HepG2 (cell line): ENCODE results near the gene THSD4. TPM values are rescaled to one million over a fixed set of nuclear protein-coding genes. Genes with fewer than 3 reads are reported as not detected.

Source experiments
- ATAC-seq: fragments of 200-7000 bp; cut with Tn5 transposase; 3 replicates; pipeline ENCODE4 v1.9.1; 2020; ENCODE audit warnings: mild to moderate bottlenecking, moderate library complexity
- BruUV-seq: library from RNA; stranded (reverse); fragments of 400-500 nt; replicated peaks from 2 replicates; lab custom pipeline; 2021; lab: Mats Ljungman, UMichigan
- CTCF ChIA-PET: fragments of 300-600 bp; formaldehyde crosslinking; extraction: SDS; loops from one replicate; lab custom pipeline; 2021; ENCODE audit warnings: low total read pairs, inconsistent platforms, low intra/inter-chr PET ratio; lab: Yijun Ruan, JAX
- POLR2A ChIA-PET: fragments of 350-600 bp; sonication (Branson Sonifier 250); formaldehyde crosslinking; loops from one replicate; lab custom pipeline; 2020; ENCODE audit warnings: antibody characterized with exemption, inconsistent platforms; lab: Yijun Ruan, JAX
- DNase-seq: peaks from one replicate; pipeline ENCODE4 v3.0.0-alpha.2; 2015; ENCODE audit warnings: low spot score
- FAIRE-seq: peaks from 3 replicates; lab custom pipeline; 2011; peaks lifted over from hg19 to GRCh38; lab: Jason Lieb, UNC
- H2AFZ ChIP-seq: one replicate; pipeline ENCODE4 v1.6.1; 2011; ENCODE audit warnings: low read length, inconsistent platforms
- H3K27ac ChIP-seq: fragments of 300-600 bp; 3 replicates; pipeline ENCODE4 v1.8.0; 2011; ENCODE audit warnings: mixed run types, mild to moderate bottlenecking, mixed read lengths, low read length, inconsistent platforms; ENCODE audit not compliant: insufficient read depth; ENCODE audit errors: extremely low read length
- H3K27me3 ChIP-seq, 2 experiments: fragments of 200-600 bp in 1 of 2; 2 replicates in 1 of 2; 3 replicates in 1 of 2; pipeline versions ENCODE4 v1.6.0 to v1.8.0; 2011; ENCODE audit warnings: low read length in 2 of 2, mild to moderate bottlenecking in 2 of 2, moderate library complexity in 2 of 2, inconsistent platforms in 1 of 2; ENCODE audit not compliant: insufficient read depth in 2 of 2, control insufficient read depth in 1 of 2
- H3K36me3 ChIP-seq, 2 experiments: fragments of 200-600 bp in 1 of 2; replicated peaks in 1 of 2; 2 replicates in 1 of 2; 3 replicates in 1 of 2; pipeline versions ENCODE4 v1.5.1 to v1.8.0; 2011; ENCODE audit warnings: low read length in 2 of 2, inconsistent platforms in 1 of 2; ENCODE audit not compliant: insufficient read depth in 2 of 2, control insufficient read depth in 1 of 2
- H3K4me1 ChIP-seq: 2 replicates; pipeline ENCODE4 v1.5.1; 2012; ENCODE audit warnings: low read length, inconsistent platforms; ENCODE audit not compliant: insufficient read depth
- H3K4me2 ChIP-seq: 2 replicates; pipeline ENCODE4 v1.6.0; 2011; ENCODE audit warnings: low read depth, low read length, inconsistent platforms
- H3K4me3 ChIP-seq, 3 experiments: fragments of 200-600 bp in 1 of 3; sonication (generic), shearing (Covaris generic) in 1 of 3; replicated peaks in 1 of 3; 2 replicates each; pipeline ENCODE4 v1.5.1; 2011 to 2016; ENCODE audit warnings: low read length in 3 of 3, inconsistent platforms in 2 of 3, low read depth in 2 of 3, mild to moderate bottlenecking in 2 of 3, control low read depth in 1 of 3, mixed read lengths in 1 of 3; ENCODE audit not compliant: insufficient read depth in 1 of 3
- H3K79me2 ChIP-seq: one replicate; pipeline ENCODE4 v1.6.1; 2011; ENCODE audit warnings: low read length, inconsistent platforms; ENCODE audit not compliant: insufficient read depth
- H3K9ac ChIP-seq: 2 replicates; pipeline ENCODE4 v1.6.0; 2011; ENCODE audit warnings: mild to moderate bottlenecking, low read depth, low read length, inconsistent platforms; ENCODE audit not compliant: insufficient read depth
- H3K9me3 ChIP-seq: 2 replicates; pipeline ENCODE4 v1.5.1; 2012; ENCODE audit warnings: mild to moderate bottlenecking, low read length
- H4K20me1 ChIP-seq: 2 replicates; pipeline ENCODE4 v1.6.0; 2011; ENCODE audit warnings: inconsistent platforms, mild to moderate bottlenecking, low read length, moderate library complexity; ENCODE audit not compliant: insufficient read depth
- ARNTL ChIP-seq: sonication (generic); formaldehyde crosslinking; IDR thresholded peaks from 2 replicates; pipeline ENCODE4 v1.4.0; 2020; ENCODE audit warnings: mild to moderate bottlenecking, missing genetic modification reagents
- HNRNPLL ChIP-seq: fragments of 200-400 bp; formaldehyde crosslinking; IDR thresholded peaks from 2 replicates; pipeline ENCODE4 v1.6.1; 2017; ENCODE audit warnings: mild to moderate bottlenecking, low read depth, low read length; ENCODE audit not compliant: poor library complexity, severe bottlenecking
- HOXA3 ChIP-seq: sonication (generic); formaldehyde crosslinking; IDR thresholded peaks from 2 replicates; pipeline ENCODE4 v1.5.0; 2020; ENCODE audit warnings: missing genetic modification reagents
- MAZ ChIP-seq, 2 experiments: sonication (generic) in 1 of 2; formaldehyde crosslinking in 1 of 2; IDR thresholded peaks; 2 replicates each; pipeline versions ENCODE4 v1.5.0 to v1.6.1; 2012 to 2020; ENCODE audit warnings: low read depth in 2 of 2, mild to moderate bottlenecking in 2 of 2, borderline replicate concordance in 1 of 2, improper control_type of control experiment in 1 of 2, low read length in 1 of 2, missing genetic modification reagents in 1 of 2, moderate library complexity in 1 of 2
- NR1H2 ChIP-seq: sonication (generic); formaldehyde crosslinking; IDR thresholded peaks from 2 replicates; pipeline ENCODE4 v1.8.1; 2022; ENCODE audit warnings: low read depth, missing genetic modification reagents, borderline replicate concordance
- PRDM15 ChIP-seq: sonication (generic); formaldehyde crosslinking; IDR thresholded peaks from 2 replicates; pipeline ENCODE4 v1.4.0; 2020; ENCODE audit warnings: missing genetic modification reagents
- SMARCC2 ChIP-seq: fragments of 450-650 bp; IDR thresholded peaks from 2 replicates; pipeline ENCODE4 v1.6.1; 2017; ENCODE audit warnings: antibody characterized with exemption, mild to moderate bottlenecking
- ZNF12 ChIP-seq: sonication (generic); formaldehyde crosslinking; IDR thresholded peaks from 2 replicates; pipeline ENCODE4 v1.5.0; 2020; ENCODE audit warnings: missing genetic modification reagents
- ZNF138 ChIP-seq: sonication (generic); formaldehyde crosslinking; IDR thresholded peaks from 2 replicates; pipeline ENCODE4 v1.5.0; 2020; ENCODE audit warnings: mild to moderate bottlenecking, low read depth, missing genetic modification reagents
- ZNF629 ChIP-seq: sonication (generic); formaldehyde crosslinking; conservative IDR thresholded peaks from 2 replicates; pipeline ENCODE4 v1.5.0; 2020; ENCODE audit warnings: missing genetic modification reagents
- ZSCAN20 ChIP-seq: sonication (generic); formaldehyde crosslinking; IDR thresholded peaks from 2 replicates; pipeline ENCODE4 v1.4.0; 2020; ENCODE audit warnings: missing genetic modification reagents, mild to moderate bottlenecking, borderline replicate concordance
- ZZZ3 ChIP-seq: sonication (generic); formaldehyde crosslinking; IDR thresholded peaks from 2 replicates; pipeline ENCODE4 v1.4.0; 2020; ENCODE audit warnings: missing genetic modification reagents, mild to moderate bottlenecking, borderline replicate concordance
- WGBS: methylation state at CpG from one replicate; pipeline ENCODE4 v1.1.6; 2017; ENCODE audit warnings: low lambda C conversion rate; 5-methylcytosine and 5-hydroxymethylcytosine counted together
- in situ Hi-C: cut with HindIII; loops from 2 replicates; pipeline ENCODE4 v1.10.0; 2017; ENCODE audit warnings: low pct_unique_long_range_greater_than_20kb; ENCODE audit not compliant: extremely low pct_ligation_motif_present
- intact Hi-C: fragments of 100-400 bp; cut with micrococcal nuclease; formaldehyde crosslinking; loops from one replicate; pipeline ENCODE4 v1.10.0; 2022; ENCODE audit not compliant: unreplicated experiment
- polyA plus RNA-seq, 8 experiments: library from polyadenylated mRNA; depleted of rRNA in 3 of 8; stranded (reverse) in 7 of 8; unstranded in 1 of 8; fragments of >200 nt; fragmentation: Illumina TruSeq in 4 of 8; extraction: Trizol in 4 of 8; gene quantifications; 2 replicates each; pipeline versions ENCODE4 v1.2.1 to v1.2.3, GENCODE V29; 2011 to 2016; ENCODE audit warnings: low read depth in 4 of 8, missing spikeins in 1 of 8, mixed read lengths in 1 of 8; ENCODE audit not compliant: insufficient read depth in 1 of 8
- total RNA-seq, 5 experiments: library from RNA; depleted of rRNA; stranded (reverse); fragments of >200 nt; fragmentation: Illumina TruSeq; extraction: Trizol; gene quantifications; 2 replicates each; pipeline ENCODE4 v1.2.3, GENCODE V29; 2016; ENCODE audit warnings: low read depth in 1 of 5
- TF ChIP-seq, protein P1 (sequence below): IDR thresholded peaks from 2 replicates; pipeline ENCODE4 v1.6.1; 2016; ENCODE audit warnings: missing biosample characterization, missing genetic modification reagents, low read depth
- TF ChIP-seq, protein P2 (sequence below): sonication (generic); formaldehyde crosslinking; IDR thresholded peaks from 2 replicates; pipeline ENCODE4 v1.4.0; 2020; ENCODE audit warnings: mild to moderate bottlenecking, missing genetic modification reagents

The THSD4 gene
- total and polyA plus RNA-seq, 2 of the 13 experiments (the other 11 are each of a cell fraction or from before 2014, with no cell fraction given): 0.07 to 0.21 TPM

GRCh38 chr15:71128939-71129562 lies 13.8 kb downstream of the THSD4 start (continued):
- TF ChIP-seq PRDM15: no peak

GRCh38 chr15:71129669-71130068 lies 14.4 kb downstream of the THSD4 start:
- intact Hi-C loops (no loop called here), in situ Hi-C loops (no loop called here)
- Histone ChIP-seq H3K27ac (no peak overlapping the region), H4K20me1 (no peaks in the 10 kb centered on the region), H3K4me1 (no peaks in the 10 kb centered on the region), H3K4me2 (no peak overlapping the region), H3K9ac (no peak overlapping the region), H3K27me3 (0 out of 5 replicates have a peak, but pooled peaks cover 0 to 1% of the 10 kb centered on the region in 2 experiments), H3K9me3 (no peaks in the 10 kb centered on the region), H3K4me3 (no peak overlapping the region), H3K36me3 (no peaks in the 10 kb centered on the region), H3K79me2 (no peaks in the 10 kb centered on the region), H2AFZ (no peak overlapping the region)
- CTCF ChIA-PET: no interaction called here
- POLR2A ChIA-PET: no interaction called here
- WGBS: 35% methylated on average over 6 of the region's 6 CpGs
- no TSS peak for BruUV-seq
- ATAC-seq: no peak
- no peak for DNase-seq
- no peak for FAIRE-seq
- TF ChIP-seq MAZ (IDR thresholded peaks at IDR 0.05; ENCODE audit: borderline replicate concordance, low read depth, low read length) (no peak), MAZ (CRISPR knock-in tag; IDR thresholded peaks at IDR 0.05; ENCODE audit: low read depth) (no peak), ZNF138 (CRISPR knock-in tag) (no peak), NR1H2 (CRISPR knock-in tag) (no peak), ZSCAN20 (CRISPR knock-in tag) (no peak), ZNF629 (no peak), ARNTL (no peak), HOXA3 (CRISPR knock-in tag) (no peak), ZZZ3 (no peak), HNRNPLL (no peak), ZNF12 (CRISPR knock-in tag) (no peak), SMARCC2 (no peak)
- TF ChIP-seq, protein P1, sequence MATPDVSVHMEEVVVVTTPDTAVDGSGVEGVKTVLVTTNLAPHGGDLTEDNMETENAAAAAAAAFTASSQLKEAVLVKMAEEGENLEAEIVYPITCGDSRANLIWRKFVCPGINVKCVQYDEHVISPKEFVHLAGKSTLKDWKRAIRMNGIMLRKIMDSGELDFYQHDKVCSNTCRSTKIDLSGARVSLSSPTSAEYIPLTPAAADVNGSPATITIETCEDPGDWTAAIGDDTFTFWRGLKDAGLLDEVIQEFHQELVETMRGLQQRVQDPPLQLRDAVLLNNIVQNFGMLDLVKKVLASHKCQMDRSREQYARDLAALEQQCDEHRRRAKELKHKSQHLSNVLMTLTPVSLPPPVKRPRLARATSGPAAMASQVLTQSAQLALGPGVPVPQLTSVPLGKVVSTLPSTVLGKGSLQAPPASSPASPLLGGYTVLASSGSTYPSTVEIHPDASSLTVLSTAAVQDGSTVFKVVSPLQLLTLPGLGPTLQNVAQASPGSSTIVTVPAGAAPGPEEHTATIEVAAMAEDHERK (CRISPR knock-in tag): no peak
- TF ChIP-seq, protein P2, sequence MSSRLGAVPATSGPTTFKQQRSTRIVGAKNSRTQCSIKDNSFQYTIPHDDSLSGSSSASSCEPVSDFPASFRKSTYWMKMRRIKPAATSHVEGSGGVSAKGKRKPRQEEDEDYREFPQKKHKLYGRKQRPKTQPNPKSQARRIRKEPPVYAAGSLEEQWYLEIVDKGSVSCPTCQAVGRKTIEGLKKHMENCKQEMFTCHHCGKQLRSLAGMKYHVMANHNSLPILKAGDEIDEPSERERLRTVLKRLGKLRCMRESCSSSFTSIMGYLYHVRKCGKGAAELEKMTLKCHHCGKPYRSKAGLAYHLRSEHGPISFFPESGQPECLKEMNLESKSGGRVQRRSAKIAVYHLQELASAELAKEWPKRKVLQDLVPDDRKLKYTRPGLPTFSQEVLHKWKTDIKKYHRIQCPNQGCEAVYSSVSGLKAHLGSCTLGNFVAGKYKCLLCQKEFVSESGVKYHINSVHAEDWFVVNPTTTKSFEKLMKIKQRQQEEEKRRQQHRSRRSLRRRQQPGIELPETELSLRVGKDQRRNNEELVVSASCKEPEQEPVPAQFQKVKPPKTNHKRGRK (CRISPR knock-in tag): no peak
